Hypothalamus (tissue), 51 donors: ENCODE measurements around the gene TRIM71.
"Not testable (repeated sequence)": the region's sequence is repeated elsewhere in the genome, so short reads cannot be mapped to it uniquely, and the experiment has no call there.

ENCODE experiments used
- DNase-seq, 51 donors: peaks; one replicate each; lab custom pipeline; 2025; lab: John Stamatoyannopoulos, UW

Gene TRIM71

DNA sequence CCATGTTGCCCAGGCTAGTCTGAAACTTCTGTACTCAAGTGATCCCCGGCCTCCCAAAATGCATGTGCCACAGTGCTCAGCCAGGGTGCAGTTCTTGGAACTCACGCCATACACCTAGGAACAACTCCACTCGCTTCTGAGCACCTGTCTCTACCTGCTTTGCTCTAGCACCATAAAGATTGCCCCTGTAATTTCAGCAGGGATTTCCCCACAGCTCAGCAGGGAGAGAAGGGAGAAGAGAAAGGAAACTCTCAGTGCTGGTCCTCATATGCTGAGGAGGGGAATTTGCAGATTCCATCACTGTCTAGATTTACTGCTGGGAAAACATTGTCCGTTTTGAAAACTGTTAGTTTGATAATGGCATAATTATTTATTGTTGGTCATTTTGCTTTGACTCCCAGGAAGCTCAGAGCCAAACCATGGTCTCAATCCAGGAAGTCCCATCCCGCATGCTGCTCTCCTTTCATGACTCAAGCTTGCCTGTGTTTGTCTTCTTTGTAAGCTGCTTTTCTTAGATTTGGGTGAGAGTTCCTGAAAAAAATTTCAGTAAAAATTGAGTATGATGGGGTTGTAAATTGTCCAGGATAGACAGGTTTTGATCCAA lies 24.2 kb downstream of the TRIM71 start:
- no peak for DNase-seq

DNA sequence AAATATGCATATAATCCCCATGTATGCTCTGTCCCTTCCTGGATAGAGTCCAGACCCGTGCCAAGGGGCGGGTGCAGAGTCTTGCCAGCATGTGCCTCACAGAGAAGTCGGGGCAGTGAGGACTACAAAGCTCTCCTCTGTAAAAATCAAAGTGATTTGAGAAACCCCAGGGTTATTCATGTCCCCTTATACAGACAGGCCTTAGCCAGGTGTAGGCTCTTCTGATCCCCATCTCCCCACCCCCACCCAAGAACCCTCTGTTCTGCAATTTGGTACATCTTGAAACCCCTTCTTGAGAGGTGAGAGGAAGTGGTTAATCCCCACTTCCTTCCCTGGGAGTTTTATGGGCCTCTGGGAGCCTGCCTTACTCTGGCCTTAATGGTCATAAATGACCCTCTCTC lies 24.7 kb downstream of the TRIM71 start:
- no peak for DNase-seq

DNA sequence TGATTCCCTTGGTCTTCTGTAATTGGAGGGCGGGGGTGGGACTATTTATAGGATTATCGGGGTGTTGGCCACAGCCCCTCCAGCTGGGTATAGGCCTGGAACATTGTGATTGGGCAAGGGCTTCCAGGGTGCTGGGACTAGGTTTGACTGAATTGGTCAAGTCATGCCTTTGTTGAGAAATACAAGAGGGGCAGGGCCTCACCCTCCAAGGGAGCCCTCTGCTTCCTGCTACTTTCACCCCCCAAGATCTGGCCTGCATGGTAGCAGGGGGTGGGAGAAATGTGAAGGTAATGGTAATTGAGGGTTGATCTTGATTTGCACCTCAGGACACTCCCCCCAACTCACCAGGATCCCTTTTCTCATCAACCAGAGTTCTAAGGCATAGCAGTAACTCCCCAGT lies 25.2 kb downstream of the TRIM71 start:
- DNase-seq, result no peak

DNA sequence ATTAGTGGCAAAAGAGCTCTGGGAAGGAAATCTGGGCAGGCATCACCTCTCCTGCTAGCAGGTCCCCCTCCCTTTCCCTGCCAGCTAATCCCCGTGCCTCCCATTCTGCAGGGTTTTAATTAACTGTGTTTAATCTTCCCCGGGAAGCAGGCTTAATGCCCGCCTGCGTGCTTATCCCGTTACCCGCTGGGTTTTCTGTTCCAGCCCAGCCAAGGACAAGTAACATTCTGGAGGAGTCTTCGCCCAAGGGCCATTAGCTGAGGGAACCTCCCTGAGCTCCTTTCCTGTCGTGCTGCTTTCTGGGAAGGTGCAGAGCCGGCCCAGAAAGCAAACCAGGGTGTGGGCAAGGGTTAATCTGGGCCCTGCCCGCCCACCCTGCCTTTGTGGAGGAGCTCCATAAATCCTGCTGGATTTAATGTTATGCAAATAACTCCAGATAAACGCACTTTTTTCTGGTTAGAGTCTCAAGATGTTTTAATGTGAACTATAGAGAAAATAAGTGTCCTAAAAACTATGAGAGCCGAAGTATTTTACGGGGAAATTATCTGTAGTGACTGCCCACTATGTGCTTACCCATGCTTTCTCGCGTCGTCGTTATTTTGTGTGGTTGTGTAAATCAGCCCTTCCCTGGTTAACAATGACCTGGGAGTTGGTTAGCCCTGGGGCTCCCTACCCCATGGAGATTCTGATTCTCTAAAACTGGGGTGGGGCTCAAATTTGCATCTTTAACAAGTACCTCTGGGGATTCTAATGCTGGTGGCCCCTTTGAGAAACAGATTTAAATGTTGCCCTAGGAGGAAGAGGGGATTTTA lies 25.9 kb downstream of the TRIM71 start:
- peak in 1 of 51 donors; percentile 2 for DNase-seq

DNA sequence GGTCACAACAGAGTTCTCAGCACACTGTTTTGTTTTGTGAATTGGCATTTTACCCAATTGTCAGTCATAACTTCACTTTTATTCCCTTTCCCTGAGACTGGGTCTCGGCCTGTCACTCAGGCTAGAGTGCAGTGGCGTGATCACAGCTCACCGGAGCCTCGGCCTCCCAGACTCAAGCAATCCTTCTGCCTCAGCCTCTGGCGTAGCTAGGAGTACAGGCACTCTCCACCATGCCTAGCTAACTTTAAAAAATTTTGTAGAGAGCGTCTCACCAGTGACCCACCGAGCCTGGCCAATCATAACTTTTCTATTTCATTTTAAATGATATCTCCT lies 26.5 kb downstream of the TRIM71 start:
- no peak for DNase-seq

DNA sequence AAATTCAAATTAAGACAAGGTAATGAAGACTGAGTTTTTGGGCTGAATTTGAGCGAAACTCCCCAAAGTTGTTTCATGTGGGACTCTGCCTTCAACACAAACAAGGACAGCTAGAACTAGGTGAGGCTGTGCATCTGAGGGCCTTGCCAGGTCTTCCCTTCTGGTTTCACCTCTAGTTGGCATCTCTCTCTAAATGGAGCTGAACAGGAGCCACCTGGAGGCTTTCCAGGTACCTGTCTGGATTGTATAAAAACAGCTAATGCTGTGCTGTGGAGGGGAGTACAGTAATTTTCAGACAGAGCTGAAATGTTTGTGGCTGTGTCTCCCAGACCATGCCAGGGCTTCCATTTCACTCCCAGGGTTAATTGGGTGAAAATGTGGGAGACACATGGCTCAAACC lies 27.1 kb downstream of the TRIM71 start:
- DNase-seq, result no peak

DNA sequence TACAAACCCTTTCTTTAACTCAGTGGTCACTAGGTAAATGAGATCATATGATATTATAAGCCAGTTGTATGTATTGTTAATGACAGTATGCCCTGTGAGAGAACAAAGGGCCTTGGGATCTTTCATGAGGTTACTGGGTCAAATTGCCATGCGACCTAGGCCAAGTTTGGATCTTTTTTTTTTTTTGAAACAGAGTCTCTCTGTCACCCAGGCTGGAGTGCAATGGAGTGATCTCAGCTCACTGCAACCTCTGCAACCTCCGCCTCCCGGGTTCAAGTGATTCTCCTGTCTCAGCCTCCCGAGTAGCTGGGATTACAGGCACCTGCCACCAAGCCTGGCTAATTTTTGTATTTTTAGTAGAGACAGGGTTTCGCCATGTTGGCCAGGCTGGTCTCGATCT lies 27.7 kb downstream of the TRIM71 start:
- DNase-seq, result not testable (repeated sequence)

DNA sequence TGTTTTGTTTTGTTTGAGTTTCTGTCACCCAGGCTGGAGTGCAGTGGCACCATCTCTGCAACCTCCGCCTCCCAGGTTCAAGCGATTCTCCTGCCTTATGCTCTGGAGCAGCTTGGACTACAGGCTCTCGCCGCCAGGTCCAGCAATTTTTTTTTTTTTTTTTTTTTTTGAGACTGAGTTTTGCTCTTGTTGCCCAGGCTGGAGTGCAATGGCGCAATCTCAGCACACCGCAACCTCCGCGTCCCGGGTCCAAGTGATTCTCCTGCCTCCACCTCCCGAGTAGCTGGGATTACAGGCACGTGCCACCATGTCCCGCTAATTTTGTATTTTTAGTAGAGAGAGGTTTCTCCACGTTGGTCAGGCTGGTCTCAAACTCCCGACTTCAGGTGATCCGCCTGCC lies 29.2 kb downstream of the TRIM71 start:
- DNase-seq, result not testable (repeated sequence)

DNA sequence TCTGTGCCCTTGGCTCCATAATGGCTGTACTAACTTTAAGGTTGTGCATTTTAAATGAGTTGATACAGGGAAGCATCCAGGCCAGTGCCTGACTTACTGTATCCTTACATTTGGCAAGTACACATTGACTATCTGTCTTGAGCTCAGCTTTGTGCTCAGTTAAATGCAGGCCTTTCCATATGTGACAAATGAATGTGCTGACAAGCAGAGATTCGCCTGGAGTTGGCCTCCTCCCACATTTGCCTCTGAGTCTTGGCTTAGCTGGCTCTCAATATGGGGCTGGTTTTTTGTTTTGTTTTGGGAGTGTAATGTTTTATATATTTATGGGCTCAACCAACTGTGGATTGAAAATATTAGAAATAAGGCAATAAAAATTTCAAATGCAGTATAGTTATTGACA lies 29.7 kb downstream of the TRIM71 start:
- DNase-seq, result no peak

DNA sequence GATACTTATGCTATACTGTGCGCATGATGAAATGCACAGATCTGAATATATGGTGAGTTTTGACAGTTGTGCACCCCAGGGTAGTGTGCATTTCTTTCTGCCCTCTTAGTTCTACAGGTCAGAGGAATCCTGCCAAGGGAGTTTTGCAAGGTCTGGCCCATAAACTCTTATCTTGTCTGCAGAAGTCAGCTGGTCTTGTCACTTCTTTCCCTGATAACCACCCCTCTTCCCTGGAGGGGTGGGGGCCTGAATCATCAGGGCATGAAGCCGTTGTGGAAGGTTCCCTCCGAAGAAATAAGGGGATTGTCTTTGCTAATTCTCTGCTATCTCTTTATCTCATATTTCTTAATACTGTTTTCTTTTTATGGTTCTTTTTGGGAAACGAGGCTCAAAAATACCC lies 30.4 kb downstream of the TRIM71 start:
- no peak for DNase-seq

DNA sequence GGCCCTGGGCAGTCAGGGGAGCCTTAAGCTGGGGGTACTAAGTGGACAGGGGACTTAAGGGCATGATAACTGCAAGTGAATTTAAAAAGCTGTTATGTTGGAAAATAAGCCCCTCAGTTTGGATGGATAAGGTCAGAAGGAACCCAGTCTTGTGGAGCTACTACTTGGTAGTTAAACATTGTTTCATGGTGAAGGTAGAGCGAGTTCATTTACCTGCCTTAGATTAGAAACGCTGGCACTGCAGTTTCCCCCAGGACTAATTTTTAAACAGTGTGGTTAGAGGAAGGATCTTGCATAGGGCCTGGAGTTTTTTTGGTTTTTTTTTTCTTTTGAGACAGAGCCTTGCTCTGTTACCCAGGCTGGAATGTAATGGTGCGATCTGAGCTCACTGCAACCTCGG lies 31.2 kb downstream of the TRIM71 start:
- DNase-seq, result no peak

DNA sequence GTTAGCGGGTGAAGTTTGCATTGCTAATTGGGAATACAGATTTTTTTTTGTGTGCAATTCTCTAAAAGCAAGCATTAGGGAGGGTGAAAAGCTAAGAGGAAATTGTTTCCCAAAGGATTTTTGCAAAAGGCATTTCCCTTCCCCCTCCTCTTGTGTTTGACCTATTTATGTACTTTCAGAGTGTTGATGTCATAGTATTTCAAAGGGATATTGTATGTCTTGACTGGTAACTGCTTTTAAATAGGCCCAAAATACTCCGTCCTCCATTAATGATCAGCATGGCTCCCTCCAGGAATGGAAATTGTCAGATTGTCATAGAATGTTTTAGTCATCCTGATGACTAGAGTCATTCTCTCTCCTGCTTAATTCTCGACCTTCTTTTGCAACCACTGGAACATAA lies 32.4 kb downstream of the TRIM71 start:
- no peak for DNase-seq

DNA sequence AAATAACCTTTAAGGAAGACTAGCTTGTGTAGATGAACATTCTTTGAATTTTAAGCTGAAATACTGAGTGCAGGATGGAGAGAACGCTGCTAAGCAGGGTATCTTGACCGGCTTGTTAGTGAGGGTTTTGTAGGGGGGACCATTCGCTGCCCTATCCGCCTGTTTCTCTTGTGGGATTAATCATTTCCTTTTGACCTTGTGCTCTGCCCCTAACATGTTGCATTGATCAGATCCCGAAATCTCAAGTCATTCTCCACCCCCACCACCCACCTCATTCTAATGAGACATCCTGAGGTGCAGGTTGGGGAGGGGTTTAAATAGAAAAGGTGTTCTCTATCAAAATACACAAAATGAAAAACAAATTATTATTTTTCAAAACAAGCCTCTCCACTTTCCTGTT lies 32.8 kb downstream of the TRIM71 start:
- no peak for DNase-seq

DNA sequence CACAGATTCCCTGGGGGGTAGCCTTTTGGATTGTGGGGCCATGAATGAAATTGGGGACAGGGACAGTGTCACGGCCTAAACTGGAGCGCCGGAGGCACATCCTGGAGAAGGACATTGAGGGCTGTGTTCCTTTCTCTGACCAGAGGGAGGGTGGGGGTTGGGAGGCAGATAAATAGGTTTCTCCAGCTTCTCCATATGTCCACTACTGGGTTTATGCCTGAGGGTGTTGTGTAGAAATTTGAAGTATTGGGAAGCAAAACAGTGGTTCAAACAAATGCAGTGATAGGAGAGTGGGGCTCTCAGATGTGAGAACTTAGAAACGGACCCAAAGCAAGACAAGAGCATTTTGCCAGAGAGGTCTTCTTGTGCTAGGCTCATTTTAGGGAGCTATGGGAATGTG lies 34.3 kb downstream of the TRIM71 start:
- no peak for DNase-seq

DNA sequence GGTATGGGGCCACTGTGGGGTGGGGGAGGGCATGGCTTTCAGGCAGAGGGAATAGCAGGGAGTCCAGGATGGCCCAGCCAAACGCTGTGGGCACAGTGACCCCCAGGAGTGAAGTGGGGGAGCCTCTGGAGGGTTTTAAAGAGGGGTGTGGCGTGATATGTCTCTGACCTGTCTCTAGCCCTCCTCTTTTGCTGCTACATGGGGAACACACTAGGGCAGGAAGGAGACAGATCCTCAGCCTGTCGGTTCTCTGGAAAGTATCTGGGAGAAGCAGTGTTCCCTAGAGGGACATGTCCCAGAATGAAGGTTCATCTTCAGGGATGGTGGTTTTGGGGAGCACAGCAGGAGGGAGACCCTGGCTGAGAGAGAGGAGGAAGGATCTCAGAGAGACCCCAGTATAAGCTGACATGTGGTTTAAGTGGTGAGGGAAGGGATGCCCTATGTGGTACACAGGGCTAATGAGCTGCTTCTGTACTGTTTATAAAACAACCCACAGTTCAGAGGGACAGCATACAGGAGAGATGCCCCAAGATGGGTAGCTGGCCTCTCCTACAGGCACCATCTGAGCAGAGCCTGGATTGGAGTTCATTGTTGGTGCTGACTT lies 37.7 kb downstream of the TRIM71 start:
- no peak for DNase-seq

DNA sequence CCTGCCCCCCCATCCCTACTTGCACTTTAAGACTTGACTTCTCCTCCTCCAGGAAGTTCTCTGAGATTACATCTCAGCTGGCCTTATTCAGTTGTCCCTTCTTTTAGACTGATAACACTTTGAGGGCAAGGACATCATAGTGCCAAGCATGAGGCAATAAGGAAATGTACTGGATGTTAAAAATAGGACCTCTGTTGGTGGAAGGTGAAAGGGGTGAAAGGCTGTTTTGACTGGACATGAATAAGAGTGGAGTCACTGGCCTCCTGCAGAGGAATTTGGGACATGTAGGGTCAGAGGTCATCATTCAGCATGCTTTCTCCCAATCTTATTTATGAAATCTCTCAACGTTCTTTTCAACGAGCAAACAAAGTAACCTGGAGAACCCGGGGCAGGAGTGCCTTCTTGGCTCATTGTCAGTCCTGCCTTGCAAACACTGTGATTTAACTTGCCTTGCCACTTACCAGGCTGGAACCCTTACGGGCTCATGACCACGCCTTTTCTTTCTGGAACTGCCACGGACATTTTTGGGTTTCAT lies 38.6 kb downstream of the TRIM71 start:
- no peak for DNase-seq

DNA sequence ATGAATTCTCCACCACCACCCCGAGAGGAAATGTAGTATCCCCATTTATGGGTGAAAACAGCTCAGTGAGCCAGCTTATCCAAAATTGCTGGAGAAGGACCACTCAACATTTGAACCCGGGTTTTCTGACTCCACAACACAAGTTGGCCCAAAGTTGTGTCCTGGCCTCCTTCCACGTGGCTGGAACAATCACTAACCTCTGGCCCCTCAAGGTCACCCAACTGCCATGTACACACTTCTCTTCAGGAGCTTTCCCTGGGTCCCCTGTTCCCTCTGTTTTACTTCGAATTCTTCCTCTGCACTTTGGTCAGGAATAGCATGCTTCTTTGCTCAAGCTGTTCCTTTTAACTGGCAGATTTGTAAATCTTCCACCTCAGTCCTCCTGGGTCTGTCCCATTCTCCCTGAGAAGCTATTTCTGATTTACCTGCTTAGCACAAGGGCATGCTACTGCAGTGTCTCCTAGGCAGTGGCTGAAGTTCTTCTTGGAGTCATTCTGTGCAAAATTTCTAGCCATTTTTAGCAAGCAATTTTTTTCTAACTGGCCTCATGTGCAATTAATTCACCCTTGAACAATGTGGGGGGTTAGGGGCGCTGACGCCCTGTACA lies 39.2 kb downstream of the TRIM71 start:
- no peak for DNase-seq

DNA sequence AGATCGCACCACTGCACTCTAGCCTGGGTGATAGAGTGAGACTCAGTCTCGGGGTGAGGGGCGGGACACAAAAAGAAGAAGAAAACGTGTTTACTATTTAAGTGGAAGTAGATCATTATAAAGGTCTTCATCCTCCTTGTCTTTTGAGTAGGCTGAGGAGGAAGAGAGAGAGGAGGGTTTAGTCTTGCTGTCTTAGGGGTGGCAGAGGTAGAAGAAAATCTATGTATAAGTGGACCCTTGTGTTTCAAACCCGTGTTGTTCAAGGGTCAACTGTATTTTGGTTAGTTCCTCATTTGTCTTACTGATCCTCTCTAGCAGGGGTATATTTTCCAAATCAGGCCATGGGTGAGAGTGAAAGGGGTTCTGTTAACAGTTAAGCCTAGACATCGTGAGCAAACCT lies 40.1 kb downstream of the TRIM71 start:
- no peak for DNase-seq

DNA sequence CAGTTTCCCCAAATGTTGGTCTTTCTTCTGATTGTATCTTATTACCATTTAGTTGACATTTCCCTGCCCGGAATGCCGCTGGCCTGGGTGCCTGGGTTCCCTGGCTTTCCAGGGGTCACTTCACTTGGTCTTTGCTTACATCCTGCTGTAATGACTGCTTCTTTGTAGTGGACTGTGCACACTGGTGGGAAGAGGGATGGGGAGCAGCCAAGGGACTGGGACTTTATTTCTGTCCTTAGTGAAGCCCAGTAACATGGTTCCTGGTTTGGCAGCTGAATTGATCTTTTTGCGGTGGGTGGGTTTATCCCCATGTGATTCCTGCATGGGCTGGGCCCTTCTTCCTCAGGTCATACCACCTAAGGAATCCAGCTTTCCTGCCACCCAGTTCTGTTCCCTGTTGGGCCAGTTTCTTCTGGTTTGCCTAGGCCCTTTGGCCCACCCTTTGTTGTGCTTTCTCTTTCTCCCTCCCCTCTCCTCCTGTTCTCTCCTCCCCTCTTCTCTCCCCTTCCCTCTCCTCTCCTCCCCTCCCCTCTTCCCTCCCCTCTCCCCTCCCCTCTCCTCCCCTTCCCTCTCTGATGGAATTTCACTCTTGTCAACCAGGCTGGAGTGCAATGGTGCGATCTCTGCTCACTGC lies 41.9 kb downstream of the TRIM71 start:
- no peak for DNase-seq

DNA sequence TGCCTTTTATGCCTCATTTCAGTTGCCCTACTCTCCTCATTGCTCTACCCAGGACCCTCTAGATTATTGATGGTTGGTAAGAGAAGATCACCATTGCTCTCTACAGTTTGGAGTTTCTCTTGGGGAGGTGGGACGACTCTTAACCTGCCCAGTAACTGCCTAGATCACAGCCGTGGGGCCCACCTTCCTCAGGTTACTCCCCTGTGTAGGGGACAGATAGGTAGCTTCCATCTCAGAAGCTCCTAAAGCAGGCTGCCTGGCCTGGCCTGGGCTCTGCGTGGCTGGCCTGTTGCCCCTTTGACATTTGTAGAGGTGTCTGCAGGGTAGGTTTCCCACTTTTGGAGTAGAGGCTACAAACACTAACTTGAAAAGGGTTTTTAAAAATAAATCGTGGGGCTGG lies 42.7 kb downstream of the TRIM71 start:
- no peak for DNase-seq

DNA sequence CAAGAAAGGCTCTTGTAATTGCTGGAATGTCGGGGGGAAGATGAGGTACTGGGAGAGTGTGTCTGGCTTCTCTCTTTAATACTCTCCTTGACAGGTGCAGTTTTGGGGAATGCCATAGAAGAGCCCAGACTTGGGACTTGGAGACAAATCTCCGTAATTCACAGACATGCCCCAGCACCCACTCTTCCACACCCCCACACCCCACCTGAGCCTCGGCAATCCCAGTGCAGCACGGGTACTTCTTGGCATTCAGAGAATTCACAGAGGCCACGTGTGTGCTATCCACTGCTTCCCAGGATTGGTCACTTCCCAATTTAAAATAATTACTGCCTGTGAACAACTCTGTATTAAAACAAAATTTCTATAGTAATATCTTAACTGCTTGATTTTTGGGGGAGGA lies 43.9 kb downstream of the TRIM71 start:
- DNase-seq, result no peak
